A673 (cell line): ENCODE measurements around the gene NEGR1. TPM values are rescaled to one million over a fixed set of nuclear protein-coding genes. Genes with fewer than 3 reads are reported as not detected.

ENCODE experiments used
- BruUV-seq: library from RNA; stranded (reverse); fragments of 400-500 nt; replicated peaks from 2 replicates; lab custom pipeline; 2021; lab: Mats Ljungman, UMichigan
- CTCF ChIA-PET: fragments of 300-600 bp; sonication (Branson Sonifier 250); formaldehyde crosslinking; loops from one replicate; lab custom pipeline; 2022; ENCODE audit warnings: antibody characterized with exemption; lab: Charles Lee
- POLR2A ChIA-PET: fragments of 300-600 bp; sonication (Branson Sonifier 250); formaldehyde crosslinking; loops from one replicate; lab custom pipeline; 2022; ENCODE audit warnings: antibody characterized with exemption; ENCODE audit not compliant: low non-redundant PET; lab: Charles Lee
- DNase-seq: peaks from one replicate; pipeline ENCODE4 v3.0.0-alpha.2; 2015; ENCODE audit warnings: low spot score
- H3K27ac ChIP-seq: fragments of 200-600 bp; sonication (generic); 2 replicates; pipeline ENCODE4 v1.5.1; 2016; ENCODE audit warnings: mixed run types, low read depth, mild to moderate bottlenecking, mixed read lengths, antibody characterized with exemption, low read length; ENCODE audit not compliant: poor library complexity, severe bottlenecking
- H3K27me3 ChIP-seq: fragments of 200-600 bp; sonication (generic); replicated peaks from 2 replicates; pipeline ENCODE4 v1.6.1; 2017; ENCODE audit warnings: mixed run types, low read depth, mild to moderate bottlenecking, mixed read lengths, antibody characterized with exemption, low read length; ENCODE audit not compliant: insufficient read depth, poor library complexity
- H3K36me3 ChIP-seq: fragments of 200-600 bp; sonication (generic); 2 replicates; pipeline ENCODE4 v1.6.1; 2016; ENCODE audit warnings: mixed run types, mild to moderate bottlenecking, mixed read lengths, antibody characterized with exemption, low read length; ENCODE audit not compliant: insufficient read depth, poor library complexity, severe bottlenecking
- H3K4me1 ChIP-seq: fragments of 200-600 bp; sonication (generic); 2 replicates; pipeline ENCODE4 v1.6.1; 2017; ENCODE audit warnings: mixed run types, mild to moderate bottlenecking, mixed read lengths, antibody characterized with exemption, low read length; ENCODE audit not compliant: insufficient read depth, poor library complexity, severe bottlenecking
- H3K4me3 ChIP-seq: fragments of 200-600 bp; sonication (generic); 2 replicates; pipeline ENCODE4 v1.5.1; 2016; ENCODE audit warnings: low read depth, mixed run types, mild to moderate bottlenecking, mixed read lengths, low read length; ENCODE audit not compliant: poor library complexity, severe bottlenecking
- H3K9me3 ChIP-seq: fragments of 200-600 bp; sonication (generic); 2 replicates; pipeline ENCODE4 v1.6.1; 2016; ENCODE audit warnings: mixed run types, low read depth, mild to moderate bottlenecking, mixed read lengths, antibody characterized with exemption, low read length; ENCODE audit not compliant: poor library complexity, severe bottlenecking
- CTCF ChIP-seq: fragments of 300-800, 200-600 bp; sonication (generic); conservative IDR thresholded peaks from 2 replicates; pipeline ENCODE4 v1.5.1; 2017; ENCODE audit warnings: low read depth, mild to moderate bottlenecking, antibody characterized with exemption, low read length, moderate library complexity, mixed read lengths
- EZH2 ChIP-seq: fragments of 200-600 bp; sonication (generic); IDR thresholded peaks from 2 replicates; pipeline ENCODE4 v1.6.1; 2017; ENCODE audit warnings: borderline replicate concordance, low read depth, mild to moderate bottlenecking, mixed read lengths, antibody characterized with exemption, low read length; ENCODE audit not compliant: poor library complexity, severe bottlenecking
- intact Hi-C: fragments of 100-400 bp; cut with micrococcal nuclease; formaldehyde crosslinking; loops from one replicate; pipeline ENCODE4 v1.10.0; 2022; ENCODE audit not compliant: unreplicated experiment
- total RNA-seq: library from RNA; stranded (reverse); gene quantifications from 2 replicates; pipeline ENCODE4 v1.2.3, GENCODE V29; 2021

NEGR1 gene
- total RNA-seq, 1 experiment from 2014 or later, result 7.6 TPM

- H3K4me3 ChIP-seq, result no peak overlapping the region
- no TSS peak for BruUV-seq
- TF ChIP-seq CTCF (no peak), EZH2 (no peak)
Measured at GRCh38 chr1:71427066-71427465, 855.3 kb downstream of the NEGR1 start.

GRCh38 chr1:71424536-71424935 lies 857.8 kb downstream of the NEGR1 start:
- H3K27ac ChIP-seq, result no peak overlapping the region
- H3K36me3 ChIP-seq, result no peaks in the 10 kb centered on the region
- BruUV-seq, result no TSS peak
- no peak overlapping the region for H3K4me3 ChIP-seq
- peaks cover 50% of the 10 kb centered on the region for H3K4me1 ChIP-seq
- ChIA-PET CTCF (no interaction called here), POLR2A (no interaction called here)
- TF ChIP-seq CTCF (no peak), EZH2 (no peak)
- no peaks in the 10 kb centered on the region for H3K27me3 ChIP-seq
- intact Hi-C loops, result no loop called here
- H3K9me3 ChIP-seq, result no peaks in the 10 kb centered on the region
- no peak for DNase-seq

More at GRCh38 chr1:71427066-71427465, 855.3 kb downstream of the NEGR1 start:
- ChIA-PET POLR2A (no interaction called here), CTCF (no interaction called here)
- no peak overlapping the region for H3K27ac ChIP-seq
- intact Hi-C loops, result no loop called here
- H3K27me3 ChIP-seq, result no peaks in the 10 kb centered on the region
- H3K4me1 ChIP-seq, result peaks cover 44% of the 10 kb centered on the region
- H3K36me3 ChIP-seq, result no peaks in the 10 kb centered on the region
- DNase-seq, result no peak
- no peaks in the 10 kb centered on the region for H3K9me3 ChIP-seq

- no peak overlapping the region for H3K4me3 ChIP-seq
- intact Hi-C loops, result no loop called here
Measured at GRCh38 chr1:71422221-71422620, 860.1 kb downstream of the NEGR1 start.

More at GRCh38 chr1:71422221-71422620, 860.1 kb downstream of the NEGR1 start:
- ChIA-PET POLR2A (no interaction called here), CTCF (no interaction called here)
- Histone ChIP-seq H3K9me3 (no peaks in the 10 kb centered on the region), H3K27me3 (no peaks in the 10 kb centered on the region), H3K36me3 (no peaks in the 10 kb centered on the region), H3K27ac (no peak overlapping the region), H3K4me1 (peaks cover 50% of the 10 kb centered on the region)
- no peak for DNase-seq
- BruUV-seq, result no TSS peak
- TF ChIP-seq EZH2 (no peak), CTCF (no peak)
